Measurements from ENCODE around the gene CHD2. TPM values are rescaled to one million over a fixed set of nuclear protein-coding genes. Genes with fewer than 3 reads are reported as not detected.
A peak's percentile ranks its signal among the peaks of the same experiment; 100 is the strongest.

CHD2 gene
- total RNA-seq, 1 donor from 2014 or later, result 108 TPM

DNA sequence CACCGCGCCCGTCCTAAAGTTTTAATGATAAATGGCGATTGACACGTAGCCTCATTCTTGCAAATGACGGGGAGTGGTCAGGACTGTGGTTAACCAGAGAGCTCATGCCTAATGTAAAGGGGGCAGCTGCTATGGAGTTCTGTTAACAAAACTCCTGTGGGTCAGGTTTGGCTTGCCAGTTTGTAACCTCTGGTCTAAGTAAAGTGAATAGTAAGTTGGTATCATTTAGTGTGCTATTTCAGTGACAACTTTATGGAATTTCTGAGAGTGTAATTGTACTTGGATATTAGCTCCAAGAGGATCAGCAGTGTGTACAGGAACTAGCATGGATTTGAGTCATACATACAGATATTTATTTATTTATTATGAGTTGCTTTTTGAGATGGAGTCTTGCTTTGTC lies 101.0 kb downstream of the CHD2 start:
- FAIRE-seq, result no peak
- no peak for DNase-seq (ENCODE audit: low spot score in 2 of 2)

- DNase-seq (ENCODE audit: low spot score in 2 of 2), result no peak
- no peak for FAIRE-seq
Measured at GRCh38 chr15:93001881-93002280, 101.8 kb downstream of the CHD2 start.

DNA sequence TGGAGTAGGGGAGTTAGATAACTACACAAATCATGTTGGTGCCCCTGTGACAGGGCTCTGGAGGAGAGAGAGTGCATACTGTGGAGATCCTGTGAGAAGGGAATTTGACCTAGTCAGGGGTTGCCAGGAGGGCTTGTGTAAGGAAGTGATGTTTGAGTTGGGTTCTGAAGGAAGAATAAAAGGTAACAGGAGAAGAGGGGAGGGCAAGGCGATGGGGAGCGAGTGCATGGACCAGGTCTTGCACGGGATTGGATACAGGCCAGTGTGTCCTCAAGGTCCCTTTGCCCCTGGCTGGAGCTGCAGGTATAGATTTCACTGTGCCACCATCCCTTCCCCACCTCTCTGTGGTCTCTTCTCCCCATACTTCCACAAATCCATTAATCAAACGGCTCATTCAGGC lies 105.0 kb downstream of the CHD2 start:
- FAIRE-seq (no peak), DNase-seq (ENCODE audit: low spot score in 2 of 2) (no peak)

GRCh38 chr15:93007994-93008393 lies 107.9 kb downstream of the CHD2 start:
- FAIRE-seq (no peak), DNase-seq (ENCODE audit: low spot score in 2 of 2) (no peak)

- FAIRE-seq, result no peak
- DNase-seq (ENCODE audit: low spot score in 2 of 2), result no peak
Measured at GRCh38 chr15:93012786-93013185, 112.7 kb downstream of the CHD2 start.

DNA sequence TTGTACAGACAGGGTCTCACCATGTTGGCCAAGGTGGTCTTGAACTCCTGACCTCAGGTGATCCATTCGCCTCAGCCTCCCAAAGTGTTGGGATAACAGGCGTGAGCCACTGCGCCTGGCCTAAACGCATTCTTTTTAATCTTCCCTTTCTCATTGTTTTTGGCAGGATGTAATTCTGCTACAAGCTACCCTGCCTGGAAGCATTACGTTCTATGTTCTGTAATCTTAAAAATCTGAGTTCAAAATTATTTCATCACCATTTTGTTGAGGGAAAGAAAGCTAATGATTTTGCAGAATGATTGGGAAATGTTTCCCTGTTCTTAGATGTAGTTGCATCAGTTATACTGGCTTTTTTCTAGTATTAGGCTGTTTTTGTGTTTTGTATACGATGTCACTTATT lies 117.4 kb downstream of the CHD2 start:
- no peak for DNase-seq (ENCODE audit: low spot score in 2 of 2)
- FAIRE-seq, result no peak

DNA sequence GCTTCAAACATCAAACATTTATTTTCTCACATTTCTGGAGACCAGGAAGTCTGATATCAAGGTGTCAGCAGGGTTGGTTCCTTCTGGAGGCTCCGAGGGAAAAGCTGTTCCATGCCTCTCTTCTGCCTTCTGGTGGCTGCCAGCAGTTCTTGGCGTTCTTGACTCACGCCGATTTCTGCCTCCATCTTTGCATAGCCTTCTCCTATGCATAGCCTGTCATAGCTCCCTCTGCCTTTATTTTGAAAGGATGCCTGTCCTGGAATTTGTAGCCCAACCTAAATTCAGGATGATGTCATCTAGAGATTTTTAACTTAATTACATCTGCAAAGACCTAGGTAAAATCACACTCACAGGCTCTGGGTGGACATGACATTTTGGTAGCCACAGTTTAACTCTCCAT lies 118.5 kb downstream of the CHD2 start:
- FAIRE-seq (no peak), DNase-seq (ENCODE audit: low spot score in 2 of 2) (no peak)

DNA sequence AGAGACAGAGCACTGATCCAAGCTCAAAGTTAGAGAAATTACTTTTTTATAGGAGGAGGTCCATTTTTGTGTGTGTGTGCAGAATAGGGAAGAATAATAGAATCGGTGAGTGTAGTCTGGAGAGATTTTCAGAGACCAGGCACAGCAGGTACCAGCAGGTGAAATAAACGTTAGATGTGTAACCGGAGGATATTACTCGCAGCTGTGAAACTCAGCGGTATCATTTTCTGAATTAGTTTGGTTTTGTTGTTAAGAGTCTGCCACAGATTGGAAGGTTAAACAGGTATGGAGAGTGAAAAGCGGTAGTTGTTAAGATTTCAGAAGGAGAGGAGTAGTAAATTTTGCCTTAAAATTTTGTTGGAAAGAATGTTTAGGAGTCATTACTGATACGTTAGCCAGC lies 119.0 kb downstream of the CHD2 start:
- no peak for DNase-seq (ENCODE audit: low spot score in 2 of 2)

GRCh38 chr15:93019971-93020370 lies 119.8 kb downstream of the CHD2 start:
- DNase-seq (ENCODE audit: low spot score in 2 of 2) (no peak), FAIRE-seq (no peak)

More for the DNA sequence above, 119.0 kb downstream of the CHD2 start:
- no peak for FAIRE-seq

GRCh38 chr15:93020976-93021772 lies 121.0 kb downstream of the CHD2 start:
- DNase-seq (ENCODE audit: low spot score in 2 of 2) (no peak), FAIRE-seq (no peak)

DNA sequence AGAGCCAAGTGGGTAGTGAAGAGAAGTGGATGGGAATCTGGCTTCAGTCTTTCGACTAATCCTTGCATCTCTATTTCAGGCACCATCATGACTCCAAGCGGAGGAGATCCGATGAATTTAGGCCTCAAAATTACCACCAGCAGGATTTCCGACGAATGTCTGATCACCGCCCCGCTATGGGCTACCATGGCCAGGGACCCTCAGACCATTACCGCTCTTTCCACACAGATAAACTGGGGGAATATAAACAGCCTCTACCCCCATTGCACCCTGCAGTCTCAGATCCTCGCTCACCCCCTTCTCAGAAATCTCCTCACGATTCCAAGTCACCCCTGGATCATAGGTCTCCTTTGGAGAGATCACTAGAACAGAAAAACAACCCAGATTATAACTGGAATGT lies 124.2 kb downstream of the CHD2 start:
- FAIRE-seq (no peak), DNase-seq (ENCODE audit: low spot score in 2 of 2) (no peak)

GRCh38 chr15:93024716-93025624 lies 124.8 kb downstream of the CHD2 start:
- DNase-seq (ENCODE audit: low spot score in 2 of 2) (no peak), FAIRE-seq (no peak)

DNA sequence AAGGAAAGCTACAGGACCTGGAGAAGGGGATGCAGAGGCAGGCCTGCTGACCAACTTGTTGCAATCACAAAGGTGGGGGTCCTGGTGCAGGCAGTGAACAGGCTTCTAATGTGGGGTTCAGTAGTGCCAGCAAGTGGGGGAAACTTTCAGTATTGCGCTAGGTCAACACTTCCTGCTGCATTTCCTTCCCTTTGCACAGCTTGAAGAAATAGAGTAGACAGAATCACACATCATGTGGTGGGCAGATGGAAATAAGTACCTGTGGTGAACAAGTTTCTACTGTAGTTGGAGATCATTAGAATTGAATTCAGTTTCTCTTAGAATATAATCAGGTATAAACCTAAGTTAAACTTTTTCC lies 125.5 kb downstream of the CHD2 start:
- no peak for FAIRE-seq
- DNase-seq (ENCODE audit: low spot score in 2 of 2), result no peak

DNA sequence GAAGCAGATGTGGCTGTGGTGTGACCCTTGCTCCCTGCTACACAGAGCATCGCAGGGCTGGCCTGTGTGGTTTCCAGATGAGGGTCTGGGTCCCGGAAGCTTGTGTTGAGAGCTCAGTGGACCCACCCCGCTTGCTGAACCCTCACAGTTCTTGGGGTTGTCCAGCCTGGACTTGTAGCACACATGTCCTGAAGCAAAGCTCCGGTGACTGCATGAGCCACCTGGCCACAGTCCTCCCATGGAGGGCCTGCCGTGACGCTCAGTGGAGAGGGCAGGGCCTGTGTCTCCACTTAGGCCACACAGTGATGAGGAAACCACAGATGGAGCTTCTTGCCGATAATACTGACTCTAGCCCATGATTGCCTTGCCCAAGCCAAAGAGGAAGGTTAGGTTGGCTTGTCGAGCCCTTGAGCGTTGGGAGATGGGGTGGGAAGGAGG lies 126.3 kb downstream of the CHD2 start:
- FAIRE-seq, result no peak
- DNase-seq (ENCODE audit: low spot score in 2 of 2), result no peak

- no peak for FAIRE-seq
- no peak for DNase-seq (ENCODE audit: low spot score in 2 of 2)
Measured at GRCh38 chr15:93027413-93027812, 127.3 kb downstream of the CHD2 start.

- FAIRE-seq (no peak), DNase-seq (ENCODE audit: low spot score in 2 of 2) (peak in 1 of 2 donors; percentile 10)
Measured at GRCh38 chr15:93028111-93028631, 128.0 kb downstream of the CHD2 start.

DNA sequence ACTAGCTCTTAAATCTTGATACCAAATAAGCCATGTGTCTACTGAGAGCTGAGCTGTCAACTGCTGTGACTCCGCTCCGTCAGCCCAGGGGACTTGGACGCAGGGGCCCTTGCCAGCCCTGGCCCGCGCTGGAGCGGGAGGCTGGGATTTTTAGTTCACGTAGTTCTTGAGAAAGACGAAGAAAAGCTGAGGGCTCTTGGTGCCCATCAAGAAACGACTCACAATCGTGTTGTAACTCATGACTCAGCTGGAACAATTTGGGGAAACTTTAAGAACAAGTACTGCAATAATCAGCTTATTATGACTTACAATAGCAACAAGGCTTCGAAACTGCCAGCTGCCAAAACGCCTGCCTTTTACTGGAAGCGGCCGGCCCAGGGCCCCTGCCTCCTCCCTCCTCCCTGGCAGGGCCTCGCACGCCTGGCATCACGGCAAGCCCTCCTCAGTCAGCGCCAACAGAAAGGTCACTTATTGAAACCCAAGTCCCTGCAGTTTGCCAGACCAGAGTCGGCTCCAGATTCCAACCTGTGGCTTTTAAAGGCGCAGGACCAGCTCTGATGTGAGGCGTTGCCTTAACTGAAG lies 128.6 kb downstream of the CHD2 start:
- no peak for FAIRE-seq
- DNase-seq (ENCODE audit: low spot score in 2 of 2), result peak; percentile 40 to 63

DNA sequence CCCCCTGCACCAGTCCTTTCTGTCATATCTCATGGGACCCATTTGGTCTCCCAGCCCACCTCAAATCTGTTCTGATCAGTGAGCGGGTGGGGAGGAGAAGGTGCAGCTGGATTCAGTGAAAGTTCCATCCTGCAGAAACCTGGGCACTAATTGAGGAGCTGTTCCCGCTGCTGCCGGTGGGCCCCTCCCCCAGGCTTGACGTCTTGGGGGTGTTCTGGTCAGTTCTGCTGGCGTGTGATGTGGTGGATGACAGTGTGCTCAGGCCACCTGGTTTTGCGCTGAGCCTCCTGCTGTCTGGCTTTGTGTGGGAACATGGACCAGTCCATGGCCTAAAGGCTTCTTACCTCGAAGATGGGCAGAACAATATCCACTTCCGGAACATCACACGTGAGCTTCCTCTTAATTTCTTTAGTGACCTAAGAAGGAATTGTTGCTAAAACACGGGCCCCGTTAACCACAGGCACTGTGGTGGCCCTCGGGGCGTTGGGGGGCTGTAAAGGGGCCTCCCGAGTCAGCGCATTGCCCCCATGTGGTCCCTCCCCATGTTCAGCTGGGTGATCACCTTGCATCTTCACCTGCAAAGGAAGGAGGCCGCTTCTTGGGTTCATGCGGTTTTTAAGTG lies 129.2 kb downstream of the CHD2 start:
- FAIRE-seq (no peak), DNase-seq (ENCODE audit: low spot score in 2 of 2) (peak in 1 of 2 donors; percentile 23)

DNA sequence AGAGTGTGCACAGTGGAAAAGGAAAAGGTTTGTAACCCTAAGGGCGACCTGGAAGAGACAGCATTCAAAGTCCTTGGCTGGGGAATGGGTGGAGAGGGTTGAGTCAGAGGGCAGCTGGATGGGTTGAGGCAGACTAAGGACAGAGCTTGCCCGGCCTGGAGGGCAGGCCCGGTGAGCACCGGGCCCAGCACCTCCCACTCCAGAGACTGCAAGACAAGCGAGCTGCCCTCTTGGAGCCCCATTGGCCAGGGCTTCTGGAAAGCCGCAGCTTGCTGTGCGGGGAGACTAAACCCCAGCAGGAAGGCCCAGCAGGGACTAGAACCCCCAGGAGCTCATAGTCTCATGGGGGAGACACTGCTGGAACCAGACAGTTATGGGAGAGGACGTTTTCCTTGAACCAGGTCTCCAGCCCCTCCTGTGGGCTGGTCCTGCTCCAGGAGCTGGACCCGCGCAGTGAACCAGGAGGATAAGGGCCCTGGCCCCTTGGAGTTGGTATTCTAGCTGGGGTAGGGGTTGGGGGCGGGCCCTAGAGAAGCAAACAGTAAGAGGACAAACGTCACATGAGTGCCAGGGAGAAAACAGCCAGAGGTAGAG lies 129.8 kb downstream of the CHD2 start:
- FAIRE-seq (no peak), DNase-seq (ENCODE audit: low spot score in 2 of 2) (peak in 1 of 2 donors; percentile 14)

GRCh38 chr15:93030430-93031102 lies 130.4 kb downstream of the CHD2 start:
- DNase-seq (ENCODE audit: low spot score in 2 of 2) (peak; percentile 79 to 87), FAIRE-seq (no peak)

Data from frontal cortex (tissue), 4 donors.